Measurements from ENCODE around the gene EID1.

- TF ChIP-seq CTCF (conservative IDR thresholded peaks at IDR 0.05; ENCODE audit: low read depth, low read length), result no peak
- TF ChIP-seq EZH2 (IDR thresholded peaks at IDR 0.05; ENCODE audit: low read length, unreplicated experiment), result no peak
Observed at GRCh38 chr15:48851956-48852355, 26.0 kb upstream of the EID1 start.

Measured in PC-3 (cell line).